Smooth muscle cell (in vitro differentiated cells): ENCODE results near the gene IFITM10. TPM values are rescaled to one million over a fixed set of nuclear protein-coding genes. Genes with fewer than 3 reads are reported as not detected.

Experiments
- DNase-seq: peaks from one replicate; lab custom pipeline; 2025; ENCODE audit not compliant: unreplicated experiment; lab: John Stamatoyannopoulos, UW
- H2AFZ ChIP-seq: fragments of 200-600 bp; sonication (generic); 2 replicates; pipeline ENCODE4 v1.6.0; 2016; ENCODE audit warnings: antibody characterized with exemption, low read depth, mild to moderate bottlenecking
- H3F3A ChIP-seq: fragments of 200-600 bp; sonication (generic); 2 replicates; pipeline ENCODE4 v1.6.0; 2017; ENCODE audit warnings: antibody characterized with exemption, low read depth
- H3K27ac ChIP-seq: fragments of 200-600 bp; sonication (generic); 2 replicates; pipeline ENCODE4 v1.5.1; 2016; ENCODE audit warnings: low read depth, mild to moderate bottlenecking
- H3K27me3 ChIP-seq: fragments of 200-600 bp; sonication (generic); 2 replicates; pipeline ENCODE4 v1.6.1; 2016; ENCODE audit warnings: low read depth, mild to moderate bottlenecking
- H3K36me3 ChIP-seq: fragments of 200-600 bp; sonication (generic); 2 replicates; pipeline ENCODE4 v1.5.1; 2016; ENCODE audit warnings: low read depth
- H3K4me1 ChIP-seq: fragments of 200-600 bp; sonication (generic); 2 replicates; pipeline ENCODE4 v1.5.1; 2016; ENCODE audit warnings: low read depth
- H3K4me2 ChIP-seq: fragments of 200-600 bp; sonication (generic); 2 replicates; pipeline ENCODE4 v1.6.0; 2016; ENCODE audit warnings: mild to moderate bottlenecking
- H3K4me3 ChIP-seq: fragments of 200-600 bp; sonication (generic); 2 replicates; pipeline ENCODE4 v1.5.1; 2016; ENCODE audit warnings: mild to moderate bottlenecking
- H3K79me2 ChIP-seq: fragments of 200-600 bp; sonication (generic); 2 replicates; pipeline ENCODE4 v1.6.0; 2016; ENCODE audit warnings: low read depth, mild to moderate bottlenecking
- H3K9ac ChIP-seq: fragments of 200-600 bp; sonication (generic); 2 replicates; pipeline ENCODE4 v1.6.0; 2016; ENCODE audit warnings: low read depth
- H3K9me3 ChIP-seq: fragments of 200-600 bp; sonication (generic); replicated peaks from 2 replicates; pipeline ENCODE4 v1.5.1; 2016; ENCODE audit warnings: low read depth
- H4K20me1 ChIP-seq: fragments of 200-600 bp; sonication (generic); 2 replicates; pipeline ENCODE4 v1.6.0; 2016; ENCODE audit warnings: low read depth
- WGBS: methylation state at CpG from one replicate; pipeline ENCODE4 v1.1.7; 2016; ENCODE audit warnings: low lambda C conversion rate; 5-methylcytosine and 5-hydroxymethylcytosine counted together
- polyA plus RNA-seq: library from polyadenylated mRNA; unstranded; fragments of >200 nt; fragmentation: Nextera tagmentation; extraction: Ambion mirVana; gene quantifications from 2 replicates; pipeline ENCODE4 v1.2.1, GENCODE V29; 2016
- total RNA-seq: library from RNA; depleted of rRNA; stranded (reverse); fragments of >200 nt; gene quantifications from 2 replicates; pipeline ENCODE4 v1.2.3, GENCODE V29; 2014
- TF ChIP-seq, protein P1 (sequence below): fragments of 200-600 bp; sonication (generic); IDR thresholded peaks from 2 replicates; pipeline ENCODE4 v1.5.1; 2017; ENCODE audit warnings: borderline replicate concordance, mild to moderate bottlenecking, antibody characterized with exemption; ENCODE audit not compliant: insufficient read depth, poor library complexity, severe bottlenecking

Gene IFITM10
- total RNA-seq: 0.49 and 2.5 TPM in 2 replicates
- 2.2 and 4.2 TPM in 2 replicates for polyA plus RNA-seq

DNA sequence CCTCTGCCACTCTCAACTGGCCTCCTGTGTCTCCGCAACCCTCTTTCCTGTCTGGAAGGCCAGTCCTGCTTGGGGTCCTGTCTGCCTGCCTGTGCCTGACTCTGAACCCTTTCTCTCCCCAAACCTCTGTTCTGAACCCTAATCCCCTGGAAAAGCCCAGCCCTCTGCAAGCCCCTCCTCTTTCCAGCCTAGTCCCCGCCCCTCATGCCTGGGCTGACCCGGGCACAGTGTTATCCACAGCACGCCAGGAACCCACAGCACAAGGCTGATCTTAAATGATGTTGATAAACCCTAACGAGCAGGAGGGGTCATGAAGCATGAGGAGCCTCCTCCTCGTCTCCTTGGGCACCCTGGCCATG lies at the start of gene IFITM10:
Gene IFITM10, minus strand, starts transcription at position 115 of the 359 bp plus-strand sequence. CDS start 153 bp downstream, outside the sequence.
- TF ChIP-seq, protein P1, sequence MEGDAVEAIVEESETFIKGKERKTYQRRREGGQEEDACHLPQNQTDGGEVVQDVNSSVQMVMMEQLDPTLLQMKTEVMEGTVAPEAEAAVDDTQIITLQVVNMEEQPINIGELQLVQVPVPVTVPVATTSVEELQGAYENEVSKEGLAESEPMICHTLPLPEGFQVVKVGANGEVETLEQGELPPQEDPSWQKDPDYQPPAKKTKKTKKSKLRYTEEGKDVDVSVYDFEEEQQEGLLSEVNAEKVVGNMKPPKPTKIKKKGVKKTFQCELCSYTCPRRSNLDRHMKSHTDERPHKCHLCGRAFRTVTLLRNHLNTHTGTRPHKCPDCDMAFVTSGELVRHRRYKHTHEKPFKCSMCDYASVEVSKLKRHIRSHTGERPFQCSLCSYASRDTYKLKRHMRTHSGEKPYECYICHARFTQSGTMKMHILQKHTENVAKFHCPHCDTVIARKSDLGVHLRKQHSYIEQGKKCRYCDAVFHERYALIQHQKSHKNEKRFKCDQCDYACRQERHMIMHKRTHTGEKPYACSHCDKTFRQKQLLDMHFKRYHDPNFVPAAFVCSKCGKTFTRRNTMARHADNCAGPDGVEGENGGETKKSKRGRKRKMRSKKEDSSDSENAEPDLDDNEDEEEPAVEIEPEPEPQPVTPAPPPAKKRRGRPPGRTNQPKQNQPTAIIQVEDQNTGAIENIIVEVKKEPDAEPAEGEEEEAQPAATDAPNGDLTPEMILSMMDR: no peak
- Histone ChIP-seq H3K9me3 (no peaks in the 10 kb centered on the region), H3K9ac (peak within 1 kb of the TSS; percentile 39), H3K4me1 (peaks cover 15% of the 10 kb centered on the region), H3K36me3 (no peaks in the 10 kb centered on the region), H3K27ac (peak within 1 kb of the TSS; percentile 77), H3K79me2 (no peaks in the 10 kb centered on the region), H3F3A (peaks cover 8% of the 10 kb centered on the region), H3K4me3 (peak within 1 kb of the TSS; percentile 61), H2AFZ (no peak within 1 kb of the TSS), H4K20me1 (peaks cover 33% of the 10 kb centered on the region), H3K4me2 (peak within 1 kb of the TSS; percentile 98), H3K27me3 (no peaks in the 10 kb centered on the region)
- 41% methylated on average over 6 of the region's 6 CpGs for WGBS
- no peak for DNase-seq

DNA sequence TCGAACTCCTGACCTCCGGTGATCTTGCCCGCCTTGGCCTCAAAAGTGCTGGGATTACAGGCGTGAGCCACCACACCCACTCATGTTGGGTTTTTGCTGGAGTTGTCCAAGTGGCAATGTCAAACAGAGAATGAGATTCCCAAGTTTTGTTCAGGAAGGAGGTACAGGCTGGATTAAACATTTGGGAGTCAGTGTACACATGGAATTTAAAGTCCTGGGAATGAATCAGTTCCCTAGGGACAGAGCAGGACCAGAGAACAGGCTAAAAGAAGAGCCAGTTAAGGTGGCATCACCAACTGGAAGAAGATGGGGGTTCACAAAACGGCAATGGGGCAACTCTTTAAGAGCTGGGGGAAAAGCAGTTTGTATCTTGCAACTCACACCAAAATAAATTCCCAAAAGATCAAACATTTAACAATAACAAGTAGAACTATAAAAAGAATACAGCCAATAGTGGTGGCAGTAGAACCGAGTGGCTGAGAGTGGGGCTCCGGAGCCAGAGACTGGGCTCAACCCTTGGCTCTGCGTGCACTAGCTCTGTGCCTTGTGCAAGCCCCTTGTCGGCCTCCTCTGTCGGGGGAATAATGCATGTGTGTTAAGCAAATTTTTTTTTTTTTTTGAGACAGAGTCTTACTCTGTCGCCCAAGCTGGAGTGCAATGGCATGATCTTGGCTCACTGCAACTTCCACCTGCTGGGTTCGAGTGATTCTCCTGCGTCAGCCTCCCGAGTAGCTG lies 47.2 kb upstream of the IFITM10 start:
- H3K79me2 ChIP-seq: no peaks in the 10 kb centered on the region
- TF ChIP-seq, protein P1: no peak
- H3F3A ChIP-seq: no peaks in the 10 kb centered on the region
- no peaks in the 10 kb centered on the region for H3K9me3 ChIP-seq
- H3K27me3 ChIP-seq: no peaks in the 10 kb centered on the region
- no peak for DNase-seq
- H4K20me1 ChIP-seq: no peaks in the 10 kb centered on the region
- H3K27ac ChIP-seq: no peak overlapping the region
- H3K4me1 ChIP-seq: no peaks in the 10 kb centered on the region
- 93% methylated on average over 14 of the region's 14 CpGs for WGBS
- H3K9ac ChIP-seq: no peak overlapping the region
- H3K4me2 ChIP-seq: no peak overlapping the region
- no peaks in the 10 kb centered on the region for H3K36me3 ChIP-seq
- H3K4me3 ChIP-seq: no peak overlapping the region
- H2AFZ ChIP-seq: no peak overlapping the region

- Histone ChIP-seq H3K4me2 (no peak overlapping the region), H3F3A (no peaks in the 10 kb centered on the region), H3K27me3 (no peaks in the 10 kb centered on the region), H3K36me3 (no peaks in the 10 kb centered on the region), H3K79me2 (no peaks in the 10 kb centered on the region), H2AFZ (no peak overlapping the region), H3K9ac (no peak overlapping the region), H3K4me3 (no peak overlapping the region), H4K20me1 (no peaks in the 10 kb centered on the region), H3K4me1 (no peaks in the 10 kb centered on the region), H3K27ac (no peak overlapping the region), H3K9me3 (no peaks in the 10 kb centered on the region)
- TF ChIP-seq, protein P1: no peak
- DNase-seq: no peak
- WGBS: 59% methylated on average over 12 of the region's 12 CpGs
Observed at GRCh38 chr11:1796413-1797011, 46.1 kb upstream of the IFITM10 start.
